ENCODE results near the gene SAXO1.

DNA sequence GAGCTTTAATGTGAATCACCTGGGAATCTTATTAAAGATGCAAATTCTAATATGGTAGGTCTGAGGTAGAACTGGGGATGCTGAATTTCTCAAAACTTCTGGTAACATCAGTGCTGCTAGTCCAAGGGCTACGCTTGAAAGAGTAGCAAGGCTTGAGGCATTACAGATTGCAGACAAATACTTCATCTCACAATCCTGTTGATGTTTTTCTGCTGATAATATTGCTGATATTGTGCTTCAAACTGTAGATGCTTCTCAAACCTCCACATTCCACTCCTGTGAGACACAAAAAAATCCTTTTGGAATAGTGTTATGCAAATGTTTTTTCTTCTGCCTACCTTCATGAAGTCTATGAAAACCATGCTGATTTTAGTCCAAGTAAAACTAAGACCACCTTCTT lies 139.5 kb downstream of the SAXO1 start:
- TF ChIP-seq, protein P1, sequence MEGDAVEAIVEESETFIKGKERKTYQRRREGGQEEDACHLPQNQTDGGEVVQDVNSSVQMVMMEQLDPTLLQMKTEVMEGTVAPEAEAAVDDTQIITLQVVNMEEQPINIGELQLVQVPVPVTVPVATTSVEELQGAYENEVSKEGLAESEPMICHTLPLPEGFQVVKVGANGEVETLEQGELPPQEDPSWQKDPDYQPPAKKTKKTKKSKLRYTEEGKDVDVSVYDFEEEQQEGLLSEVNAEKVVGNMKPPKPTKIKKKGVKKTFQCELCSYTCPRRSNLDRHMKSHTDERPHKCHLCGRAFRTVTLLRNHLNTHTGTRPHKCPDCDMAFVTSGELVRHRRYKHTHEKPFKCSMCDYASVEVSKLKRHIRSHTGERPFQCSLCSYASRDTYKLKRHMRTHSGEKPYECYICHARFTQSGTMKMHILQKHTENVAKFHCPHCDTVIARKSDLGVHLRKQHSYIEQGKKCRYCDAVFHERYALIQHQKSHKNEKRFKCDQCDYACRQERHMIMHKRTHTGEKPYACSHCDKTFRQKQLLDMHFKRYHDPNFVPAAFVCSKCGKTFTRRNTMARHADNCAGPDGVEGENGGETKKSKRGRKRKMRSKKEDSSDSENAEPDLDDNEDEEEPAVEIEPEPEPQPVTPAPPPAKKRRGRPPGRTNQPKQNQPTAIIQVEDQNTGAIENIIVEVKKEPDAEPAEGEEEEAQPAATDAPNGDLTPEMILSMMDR (IDR thresholded peaks at IDR 0.05) = no peak
- no peak for TF ChIP-seq POLR2AphosphoS5 (IDR thresholded peaks at IDR 0.05; ENCODE audit: low read depth, low read length)
- TF ChIP-seq REST (IDR thresholded peaks at IDR 0.05; ENCODE audit: insufficient read depth in 1 of 2, low read depth in 2 of 2, low read length in 1 of 2) = no peak
- no peak for TF ChIP-seq TCF7L2 (IDR thresholded peaks at IDR 0.05; ENCODE audit: low read depth, low read length)
